ENCODE measurements around the gene U2AF1L4.

DNA sequence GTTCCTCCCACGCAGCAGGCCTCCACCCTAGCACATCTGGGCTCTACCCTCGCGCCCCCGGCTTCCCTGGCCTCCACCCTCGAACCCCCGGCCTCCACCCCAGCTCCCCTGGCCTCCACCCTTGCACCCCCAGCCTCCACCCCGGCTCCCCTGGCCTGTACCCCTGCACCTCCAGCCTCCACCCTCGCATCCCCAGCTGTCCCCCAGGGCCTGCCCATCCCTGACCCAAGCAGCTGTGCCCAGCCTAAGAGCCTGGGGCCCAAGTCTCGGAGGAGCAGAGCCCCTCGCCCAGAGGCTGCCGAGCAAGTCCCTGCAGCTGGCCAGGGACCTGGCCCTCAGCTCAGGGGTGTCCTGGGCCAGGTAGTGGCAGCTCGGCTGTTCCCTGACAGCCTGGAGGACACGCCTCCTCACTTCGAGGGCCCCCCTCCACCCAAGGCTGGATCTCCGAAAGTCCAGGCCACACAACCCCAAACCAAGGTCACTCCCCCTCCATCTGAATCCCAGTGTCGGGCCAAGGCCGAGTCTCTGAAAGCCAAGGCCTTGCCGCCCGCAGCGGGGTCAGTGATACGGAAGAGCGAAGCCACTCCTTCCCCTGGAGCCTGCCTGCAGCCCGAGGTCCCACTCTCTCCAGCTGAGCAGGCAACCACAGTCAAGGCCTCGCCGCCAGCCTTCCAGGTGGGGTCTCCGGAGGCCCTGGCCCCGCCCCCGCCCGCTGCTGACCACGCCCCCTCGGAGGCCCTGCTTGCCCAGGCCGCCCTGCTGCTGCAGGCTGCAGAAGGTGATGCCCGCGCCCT is 22.3 kb upstream of the U2AF1L4 start:
- no peak for TF ChIP-seq EZH2 (IDR thresholded peaks at IDR 0.05; ENCODE audit: borderline replicate concordance)
- TF ChIP-seq, protein P1, sequence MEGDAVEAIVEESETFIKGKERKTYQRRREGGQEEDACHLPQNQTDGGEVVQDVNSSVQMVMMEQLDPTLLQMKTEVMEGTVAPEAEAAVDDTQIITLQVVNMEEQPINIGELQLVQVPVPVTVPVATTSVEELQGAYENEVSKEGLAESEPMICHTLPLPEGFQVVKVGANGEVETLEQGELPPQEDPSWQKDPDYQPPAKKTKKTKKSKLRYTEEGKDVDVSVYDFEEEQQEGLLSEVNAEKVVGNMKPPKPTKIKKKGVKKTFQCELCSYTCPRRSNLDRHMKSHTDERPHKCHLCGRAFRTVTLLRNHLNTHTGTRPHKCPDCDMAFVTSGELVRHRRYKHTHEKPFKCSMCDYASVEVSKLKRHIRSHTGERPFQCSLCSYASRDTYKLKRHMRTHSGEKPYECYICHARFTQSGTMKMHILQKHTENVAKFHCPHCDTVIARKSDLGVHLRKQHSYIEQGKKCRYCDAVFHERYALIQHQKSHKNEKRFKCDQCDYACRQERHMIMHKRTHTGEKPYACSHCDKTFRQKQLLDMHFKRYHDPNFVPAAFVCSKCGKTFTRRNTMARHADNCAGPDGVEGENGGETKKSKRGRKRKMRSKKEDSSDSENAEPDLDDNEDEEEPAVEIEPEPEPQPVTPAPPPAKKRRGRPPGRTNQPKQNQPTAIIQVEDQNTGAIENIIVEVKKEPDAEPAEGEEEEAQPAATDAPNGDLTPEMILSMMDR (IDR thresholded peaks at IDR 0.05; ENCODE audit: poor library complexity) = no peak

Measured in hepatocyte (in vitro differentiated cells).